GM23338 (cell line): Measurements from ENCODE around the gene AOPEP. TPM values are rescaled to one million over a fixed set of nuclear protein-coding genes. Genes with fewer than 3 reads are reported as not detected.
A peak's percentile ranks its signal among the peaks of the same experiment; 100 is the strongest.

Experiments used
- ATAC-seq: fragments of 200-7000 bp; cut with Tn5 transposase; 3 replicates; pipeline ENCODE4 v1.9.1; 2020
- DNase-seq: peaks from one replicate; pipeline ENCODE4 v3.0.0-alpha.2; 2015; ENCODE audit warnings: low spot score
- H2AFZ ChIP-seq: fragments of 200-600 bp; sonication (generic); 2 replicates; pipeline ENCODE4 v1.8.0; 2016; ENCODE audit warnings: antibody characterized with exemption, mild to moderate bottlenecking, moderate library complexity
- H3F3A ChIP-seq: fragments of 200-600 bp; sonication (generic); replicated peaks from 2 replicates; pipeline ENCODE4 v1.8.0; 2017; ENCODE audit warnings: antibody characterized with exemption, mixed run types, low read depth
- H3K27ac ChIP-seq: fragments of 200-600 bp; sonication (generic); 2 replicates; pipeline ENCODE4 v1.6.1; 2016; ENCODE audit warnings: low read depth
- H3K27me3 ChIP-seq: fragments of 200-600 bp; sonication (generic); 2 replicates; pipeline ENCODE4 v1.8.0; 2016; ENCODE audit warnings: mild to moderate bottlenecking, mixed run types, moderate library complexity; ENCODE audit not compliant: insufficient read depth
- H3K36me3 ChIP-seq: fragments of 200-600 bp; sonication (generic); 2 replicates; pipeline ENCODE4 v1.8.0; 2016; ENCODE audit warnings: mild to moderate bottlenecking; ENCODE audit not compliant: insufficient read depth
- H3K4me1 ChIP-seq: fragments of 200-600 bp; sonication (generic); 2 replicates; pipeline ENCODE4 v1.8.0; 2016; ENCODE audit warnings: mild to moderate bottlenecking, moderate library complexity; ENCODE audit not compliant: insufficient read depth
- H3K4me2 ChIP-seq: fragments of 200-600 bp; sonication (generic); 2 replicates; pipeline ENCODE4 v1.7.1; 2017; ENCODE audit warnings: mixed run types
- H3K4me3 ChIP-seq: fragments of 200-600 bp; sonication (generic); 2 replicates; pipeline ENCODE4 v1.6.1; 2016; ENCODE audit warnings: mixed run types
- H3K79me2 ChIP-seq: fragments of 200-600 bp; sonication (generic); replicated peaks from 2 replicates; pipeline ENCODE4 v1.8.0; 2017; ENCODE audit warnings: mild to moderate bottlenecking; ENCODE audit not compliant: insufficient read depth
- H3K9me2 ChIP-seq: fragments of 200-600 bp; sonication (generic); 2 replicates; pipeline ENCODE4 v1.8.0; 2017; ENCODE audit not compliant: insufficient read depth
- H4K20me1 ChIP-seq: fragments of 200-600 bp; sonication (generic); replicated peaks from 2 replicates; pipeline ENCODE4 v1.8.0; 2017; ENCODE audit warnings: mild to moderate bottlenecking; ENCODE audit not compliant: insufficient read depth
- H3K27ac Mint-ChIP-seq: 2 replicates; pipeline ENCODE4 v1.8.0; 2020; ENCODE audit warnings: inconsistent platforms, mild to moderate bottlenecking, moderate library complexity, mixed read lengths
- H3K27me3 Mint-ChIP-seq: 3 replicates; pipeline ENCODE4 v1.8.0; 2022; ENCODE audit warnings: low read depth, mild to moderate bottlenecking, moderate library complexity, mixed read lengths, inconsistent platforms; ENCODE audit not compliant: insufficient read depth, poor library complexity
- H3K36me3 Mint-ChIP-seq: 3 replicates; pipeline ENCODE4 v1.8.0; 2021; ENCODE audit warnings: low read depth, mild to moderate bottlenecking, inconsistent platforms, moderate library complexity, mixed read lengths
- H3K4me1 Mint-ChIP-seq: 3 replicates; pipeline ENCODE4 v1.8.0; 2020; ENCODE audit warnings: mild to moderate bottlenecking, inconsistent platforms, mixed read lengths
- H3K4me3 Mint-ChIP-seq: 3 replicates; pipeline ENCODE4 v1.8.0; 2021; ENCODE audit warnings: moderate library complexity, mild to moderate bottlenecking, inconsistent platforms, mixed read lengths
- H3K9me3 Mint-ChIP-seq: 3 replicates; pipeline ENCODE4 v1.8.0; 2020; ENCODE audit warnings: moderate library complexity, mild to moderate bottlenecking, inconsistent platforms, mixed read lengths
- CREB1 ChIP-seq: fragments of 250-450 bp; sonication (Bioruptor Pico); IDR thresholded peaks from 2 replicates; pipeline ENCODE4 v1.5.0; 2020; ENCODE audit warnings: low read depth, mild to moderate bottlenecking, moderate library complexity
- CTCF ChIP-seq, 2 experiments: fragments of 200-600 bp in 1 of 2; sonication (generic) in 1 of 2; conservative IDR thresholded peaks; 2 replicates each; pipeline versions ENCODE4 v1.5.1 to v1.6.1; 2016 to 2017; ENCODE audit warnings: antibody characterized with exemption in 2 of 2, low read depth in 2 of 2, mild to moderate bottlenecking in 2 of 2, moderate library complexity in 1 of 2
- ETS1 ChIP-seq: IDR thresholded peaks from 2 replicates; pipeline ENCODE4 v1.6.1; 2016; ENCODE audit warnings: antibody characterized with exemption
- EZH2 ChIP-seq: fragments of 200-600 bp; sonication (generic); IDR thresholded peaks from one replicate; pipeline ENCODE4 v1.8.0; 2017; ENCODE audit warnings: antibody characterized with exemption, mild to moderate bottlenecking, low read depth; ENCODE audit not compliant: unreplicated experiment
- EZH2phosphoT487 ChIP-seq: fragments of 200-600 bp; sonication (generic); IDR thresholded peaks from one replicate; pipeline ENCODE4 v1.8.1; 2018; ENCODE audit warnings: antibody characterized with exemption; ENCODE audit not compliant: unreplicated experiment
- NANOG ChIP-seq: IDR thresholded peaks from 2 replicates; pipeline ENCODE4 v1.6.1; 2016; ENCODE audit warnings: antibody characterized with exemption, borderline replicate concordance
- STAT1 ChIP-seq: IDR thresholded peaks from one replicate; pipeline ENCODE4 v1.6.1; 2016; ENCODE audit warnings: antibody characterized with exemption; ENCODE audit not compliant: unreplicated experiment
- ZNF114 ChIP-seq: fragments of 250-450 bp; sonication (Bioruptor Pico); IDR thresholded peaks from 2 replicates; pipeline ENCODE4 v1.5.0; 2020; ENCODE audit warnings: mild to moderate bottlenecking, moderate library complexity
- ZNF331 ChIP-seq: fragments of 250-450 bp; sonication (Bioruptor Pico); IDR thresholded peaks from 2 replicates; pipeline ENCODE4 v1.5.0; 2020; ENCODE audit warnings: low read depth, mild to moderate bottlenecking, moderate library complexity
- ZNF462 ChIP-seq: fragments of 250-450 bp; sonication (Bioruptor Pico); IDR thresholded peaks from 2 replicates; pipeline ENCODE4 v1.5.0; 2020; ENCODE audit warnings: mild to moderate bottlenecking, moderate library complexity
- polyA plus RNA-seq: library from polyadenylated mRNA; unstranded; fragments of >200 nt; fragmentation: Nextera tagmentation; extraction: Ambion mirVana; gene quantifications from 2 replicates; pipeline ENCODE4 v1.2.1, GENCODE V29; 2016
- total RNA-seq: library from RNA; depleted of rRNA; stranded (reverse); fragments of >200 nt; shearing (Covaris generic); gene quantifications from 2 replicates; pipeline ENCODE4 v1.2.3, GENCODE V29; 2014

AOPEP gene
- total and polyA plus RNA-seq, 2 experiments from 2014 or later, result 7.0 to 16.5 TPM

GRCh38 chr9:94850540-94851434 is 124.3 kb downstream of the AOPEP start:
- Histone ChIP-seq H3K4me2 (no peak overlapping the region), H3K36me3 (no peaks in the 10 kb centered on the region), H3K4me1 (no peaks in the 10 kb centered on the region), H3K79me2 (no peaks in the 10 kb centered on the region), H3K27me3 (no peaks in the 10 kb centered on the region), H3F3A (no peaks in the 10 kb centered on the region), H3K4me3 (no peak overlapping the region), H3K9me2 (no peaks in the 10 kb centered on the region), H2AFZ (no peak overlapping the region), H3K27ac (no peak overlapping the region), H4K20me1 (peaks cover 5% of the 10 kb centered on the region; the same call in 1 of the 2 replicates)
- Mint-ChIP-seq H3K4me1 (peaks cover 5% of the 10 kb centered on the region; the same call in 1 of the 3 replicates), H3K4me3 (no peak overlapping the region), H3K27ac (no peak overlapping the region), H3K27me3 (peaks cover 5% of the 10 kb centered on the region), H3K36me3 (no peaks in the 10 kb centered on the region), H3K9me3 (no peaks in the 10 kb centered on the region)
- ATAC-seq (peak; percentile 38; the same call in 1 of the 3 replicates), DNase-seq (no peak)
- TF ChIP-seq NANOG (no peak), EZH2 (no peak), CTCF (conservative IDR thresholded peaks at IDR 0.05; ENCODE audit: low read depth in 2 of 2) (no peak), ZNF114 (CRISPR knock-in tag) (no peak), CREB1 (CRISPR knock-in tag) (no peak), ETS1 (no peak)

- H3K4me3 ChIP-seq, result no peak overlapping the region
- Mint-ChIP-seq H3K9me3 (no peaks in the 10 kb centered on the region), H3K36me3 (no peaks in the 10 kb centered on the region), H3K4me1 (peaks cover 5% of the 10 kb centered on the region; the same call in 1 of the 3 replicates), H3K27me3 (peaks cover 3% of the 10 kb centered on the region), H3K27ac (no peak overlapping the region), H3K4me3 (no peak overlapping the region)
- H4K20me1 ChIP-seq, result peaks cover 5% of the 10 kb centered on the region; the same call in 1 of the 2 replicates
- no peaks in the 10 kb centered on the region for H3K4me1 ChIP-seq
- ATAC-seq (no peak), DNase-seq (no peak)
- no peaks in the 10 kb centered on the region for H3K9me2 ChIP-seq
- H3K27me3 ChIP-seq, result no peaks in the 10 kb centered on the region
- no peak overlapping the region for H3K27ac ChIP-seq
- H3K79me2 ChIP-seq, result no peaks in the 10 kb centered on the region
- H2AFZ ChIP-seq, result no peak overlapping the region
- no peak overlapping the region for H3K4me2 ChIP-seq
- no peaks in the 10 kb centered on the region for H3F3A ChIP-seq
- H3K36me3 ChIP-seq, result no peaks in the 10 kb centered on the region
- TF ChIP-seq ZNF331 (CRISPR knock-in tag) (no peak), ZNF462 (CRISPR knock-in tag) (no peak), NANOG (no peak), EZH2phosphoT487 (no peak), STAT1 (no peak)
Measured at GRCh38 chr9:94851467-94851866, 125.0 kb downstream of the AOPEP start.
